ENCODE results near the gene FHDC1.

Gene FHDC1

DNA sequence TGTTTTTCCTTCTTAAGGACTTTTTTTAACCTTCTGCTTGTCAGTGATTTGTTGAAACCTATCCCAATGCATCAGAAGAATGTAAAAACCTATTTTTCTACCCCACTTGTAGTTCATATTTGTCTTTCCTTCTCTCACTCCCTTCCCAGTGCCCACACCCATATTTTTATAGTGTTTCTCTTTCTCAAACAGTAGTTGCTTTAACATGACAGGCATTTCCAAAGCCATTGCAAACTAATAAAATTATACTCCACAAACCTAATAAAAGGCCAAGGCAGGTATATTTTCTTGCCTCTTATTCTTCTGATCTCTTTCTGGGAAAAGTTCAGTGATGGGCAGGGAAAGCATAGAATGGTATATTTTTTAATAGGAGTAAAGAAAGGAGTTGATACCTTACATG, 35.7 kb upstream of the FHDC1 start:
- no peak for DNase-seq (ENCODE audit: low read depth)
- H3K4me3 ChIP-seq (ENCODE audit: low read depth, low read length): no peak overlapping the region
- TF ChIP-seq, protein P1, sequence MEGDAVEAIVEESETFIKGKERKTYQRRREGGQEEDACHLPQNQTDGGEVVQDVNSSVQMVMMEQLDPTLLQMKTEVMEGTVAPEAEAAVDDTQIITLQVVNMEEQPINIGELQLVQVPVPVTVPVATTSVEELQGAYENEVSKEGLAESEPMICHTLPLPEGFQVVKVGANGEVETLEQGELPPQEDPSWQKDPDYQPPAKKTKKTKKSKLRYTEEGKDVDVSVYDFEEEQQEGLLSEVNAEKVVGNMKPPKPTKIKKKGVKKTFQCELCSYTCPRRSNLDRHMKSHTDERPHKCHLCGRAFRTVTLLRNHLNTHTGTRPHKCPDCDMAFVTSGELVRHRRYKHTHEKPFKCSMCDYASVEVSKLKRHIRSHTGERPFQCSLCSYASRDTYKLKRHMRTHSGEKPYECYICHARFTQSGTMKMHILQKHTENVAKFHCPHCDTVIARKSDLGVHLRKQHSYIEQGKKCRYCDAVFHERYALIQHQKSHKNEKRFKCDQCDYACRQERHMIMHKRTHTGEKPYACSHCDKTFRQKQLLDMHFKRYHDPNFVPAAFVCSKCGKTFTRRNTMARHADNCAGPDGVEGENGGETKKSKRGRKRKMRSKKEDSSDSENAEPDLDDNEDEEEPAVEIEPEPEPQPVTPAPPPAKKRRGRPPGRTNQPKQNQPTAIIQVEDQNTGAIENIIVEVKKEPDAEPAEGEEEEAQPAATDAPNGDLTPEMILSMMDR (IDR thresholded peaks at IDR 0.05; ENCODE audit: insufficient read depth, low read depth, low read length, missing control alignments): no peak

DNA sequence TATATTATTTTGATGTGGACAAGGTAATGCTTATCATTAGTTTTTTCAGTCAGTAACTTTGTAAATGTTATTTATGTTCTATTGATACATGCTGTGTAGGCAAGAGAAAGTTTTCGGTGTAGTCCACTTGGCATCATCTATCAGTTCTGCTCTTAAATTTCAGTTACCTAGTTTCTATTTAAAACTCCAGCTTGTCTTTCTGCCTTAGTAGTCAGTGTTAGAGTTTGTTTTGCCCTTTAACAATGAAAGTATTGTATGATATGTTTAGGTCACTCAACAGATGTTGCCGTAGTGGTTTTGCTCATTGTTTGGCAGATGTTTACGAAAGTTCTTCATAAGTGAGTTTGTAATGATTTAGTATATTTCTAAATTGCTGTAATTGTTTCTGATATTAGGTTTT, 34.9 kb upstream of the FHDC1 start:
- no peak overlapping the region for H3K4me3 ChIP-seq (ENCODE audit: low read depth, low read length)
- no peak for DNase-seq (ENCODE audit: low read depth)
- TF ChIP-seq, protein P1 (IDR thresholded peaks at IDR 0.05; ENCODE audit: insufficient read depth, low read depth, low read length, missing control alignments): no peak

DNA sequence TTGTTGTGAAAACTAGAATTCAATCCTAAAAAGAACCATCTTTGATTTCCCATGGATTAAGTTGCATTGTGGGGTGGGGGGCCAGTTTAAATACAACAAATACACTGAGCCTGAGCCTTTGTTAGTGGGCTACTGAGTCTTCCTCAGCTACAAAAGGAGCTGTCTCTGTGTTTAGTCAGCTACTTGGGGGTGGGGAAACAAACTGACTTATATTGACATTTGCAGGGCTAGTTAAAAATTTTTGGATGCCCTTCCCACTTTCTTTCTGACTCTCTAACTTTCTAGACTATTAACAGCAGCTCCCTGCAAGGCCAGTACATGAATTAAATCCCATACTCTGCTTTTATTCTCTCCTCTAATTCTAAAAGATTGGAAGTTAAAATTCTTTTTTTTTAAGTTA, 32.5 kb upstream of the FHDC1 start:
- H3K4me3 ChIP-seq (ENCODE audit: low read depth, low read length): no peak overlapping the region
- no peak for DNase-seq (ENCODE audit: low read depth)
- TF ChIP-seq, protein P1 (IDR thresholded peaks at IDR 0.05; ENCODE audit: insufficient read depth, low read depth, low read length, missing control alignments): no peak

DNA sequence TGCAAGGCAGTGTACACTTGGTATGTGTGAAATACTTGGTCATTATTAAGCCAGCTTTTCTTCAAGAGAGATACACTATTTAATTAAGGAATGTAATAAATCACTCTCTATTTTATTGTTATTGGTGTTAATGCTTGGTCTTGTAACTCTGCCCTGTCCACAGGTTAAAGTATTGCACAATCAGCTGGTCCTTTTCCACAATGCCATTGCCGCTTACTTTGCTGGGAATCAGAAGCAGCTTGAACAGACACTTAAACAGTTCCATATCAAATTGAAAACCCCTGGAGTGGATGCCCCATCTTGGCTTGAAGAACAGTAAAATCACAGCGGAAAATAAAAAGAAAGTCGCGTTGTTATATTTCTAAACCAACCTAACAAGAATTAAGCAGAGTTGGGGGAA, 26.2 kb upstream of the FHDC1 start:
- TF ChIP-seq, protein P1 (IDR thresholded peaks at IDR 0.05; ENCODE audit: insufficient read depth, low read depth, low read length, missing control alignments): no peak
- no peak overlapping the region for H3K4me3 ChIP-seq (ENCODE audit: low read depth, low read length)
- no peak for DNase-seq (ENCODE audit: low read depth)

DNA sequence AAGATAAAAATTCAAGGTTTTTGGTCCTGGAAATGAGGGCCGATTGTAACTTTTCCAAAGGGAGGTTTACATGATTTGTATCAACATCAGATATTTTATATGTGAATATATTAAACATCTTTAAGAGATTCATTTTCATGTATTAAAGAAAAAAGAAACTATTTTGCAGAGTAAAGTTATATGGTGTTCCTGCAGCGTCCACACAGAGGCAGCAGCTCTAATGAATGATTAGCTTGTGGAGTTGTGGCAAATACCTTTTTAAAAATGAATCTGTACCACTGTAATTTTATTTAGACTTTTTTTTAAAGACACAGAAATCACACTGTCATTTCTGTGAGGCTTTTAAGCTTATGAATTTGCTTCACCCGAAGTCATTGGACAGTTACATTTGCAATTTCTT, 25.6 kb upstream of the FHDC1 start:
- DNase-seq (ENCODE audit: low read depth): no peak
- TF ChIP-seq, protein P1 (IDR thresholded peaks at IDR 0.05; ENCODE audit: insufficient read depth, low read depth, low read length, missing control alignments): no peak
- H3K4me3 ChIP-seq (ENCODE audit: low read depth, low read length): no peak overlapping the region

DNA sequence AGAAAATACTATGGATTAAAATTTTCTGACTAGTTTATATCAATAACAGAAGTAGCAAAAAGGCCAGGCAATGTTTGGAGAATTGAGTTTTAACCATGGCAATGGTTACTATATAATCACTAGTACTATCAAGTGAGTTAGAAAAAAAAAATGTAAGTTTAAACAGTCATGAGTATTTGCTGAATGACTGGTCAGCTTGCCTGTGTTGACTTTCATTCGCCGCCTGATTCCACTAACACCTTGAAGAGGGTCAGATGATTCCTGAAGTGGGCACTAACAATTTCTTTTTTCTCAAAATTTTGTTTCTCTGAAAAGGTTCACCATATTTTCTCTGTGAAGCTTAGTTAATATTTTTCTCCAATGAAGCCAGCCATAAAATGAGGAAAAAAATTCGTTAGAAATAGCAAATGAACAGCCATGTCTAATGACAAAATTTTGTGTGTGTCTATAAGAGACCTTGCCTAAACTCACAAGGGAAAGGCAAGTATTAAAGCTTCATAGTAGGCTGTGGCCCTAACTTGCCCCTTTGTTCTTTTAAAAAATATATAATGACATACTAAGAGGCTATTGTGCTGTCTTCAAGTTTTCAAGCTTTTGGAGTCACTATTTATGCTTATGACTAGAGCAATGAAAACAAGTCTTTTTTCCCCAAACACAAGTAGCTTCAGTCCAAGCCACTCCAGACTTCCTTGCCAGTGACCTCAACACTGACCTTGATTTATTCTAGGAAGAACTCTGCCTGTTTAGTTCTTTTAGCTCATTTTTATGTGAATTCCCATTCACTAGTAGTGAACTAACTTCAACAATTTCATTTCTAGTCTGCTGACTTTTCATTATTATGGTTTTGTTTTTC, 18.4 kb upstream of the FHDC1 start:
- DNase-seq (ENCODE audit: low read depth): no peak
- no peak overlapping the region for H3K4me3 ChIP-seq (ENCODE audit: low read depth, low read length)
- TF ChIP-seq, protein P1 (IDR thresholded peaks at IDR 0.05; ENCODE audit: insufficient read depth, low read depth, low read length, missing control alignments): no peak

DNA sequence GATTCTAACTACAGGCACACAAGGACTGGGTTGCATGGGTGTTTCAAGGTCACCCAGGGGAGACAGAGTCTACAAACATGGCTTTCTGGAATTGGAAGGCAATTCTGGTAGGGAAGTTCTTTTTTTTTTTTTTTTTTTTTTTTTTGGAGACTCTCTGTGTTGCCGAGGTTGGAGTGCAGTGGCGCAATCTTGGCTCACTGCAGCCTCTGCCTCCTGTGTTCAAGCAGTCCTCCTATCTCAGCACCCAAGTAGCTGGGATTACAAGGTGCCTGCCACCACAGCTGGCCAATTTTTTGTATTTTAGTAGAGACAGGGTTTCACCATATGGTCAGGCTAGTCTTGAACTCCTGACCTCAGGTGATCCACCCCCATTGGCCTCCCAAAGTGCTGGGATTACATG, 16.3 kb upstream of the FHDC1 start:
- TF ChIP-seq, protein P1 (IDR thresholded peaks at IDR 0.05; ENCODE audit: insufficient read depth, low read depth, low read length, missing control alignments): no peak
- H3K4me3 ChIP-seq (ENCODE audit: low read depth, low read length): no peak overlapping the region
- no peak for DNase-seq (ENCODE audit: low read depth)
